Mesodermal cell (in vitro differentiated cells): ENCODE data around the gene MYRF.

Experiments used
- H3K27ac ChIP-seq: 2 replicates; pipeline ENCODE4 v1.7.0; 2013; ENCODE audit warnings: mild to moderate bottlenecking, low read depth, low read length, moderate library complexity; ENCODE audit not compliant: severe bottlenecking
- H3K36me3 ChIP-seq: 2 replicates; pipeline ENCODE4 v1.7.1; 2013; ENCODE audit warnings: mild to moderate bottlenecking, low read length, moderate library complexity; ENCODE audit not compliant: control insufficient read depth, insufficient read depth
- H3K4me1 ChIP-seq: one replicate; pipeline ENCODE4 v1.7.1; 2013; ENCODE audit warnings: mild to moderate bottlenecking, low read length; ENCODE audit not compliant: insufficient read depth, control insufficient read depth, poor library complexity, severe bottlenecking
- H3K4me3 ChIP-seq: 2 replicates; pipeline ENCODE4 v1.7.0; 2013; ENCODE audit warnings: low read length, control low read depth, mild to moderate bottlenecking; ENCODE audit not compliant: insufficient read depth, poor library complexity, severe bottlenecking; ENCODE audit errors: extremely low read depth
- H3K9me3 ChIP-seq: 2 replicates; pipeline ENCODE4 v1.7.1; 2013; ENCODE audit warnings: mild to moderate bottlenecking, low read length, moderate library complexity; ENCODE audit not compliant: control insufficient read depth
- WGBS, 2 experiments: methylation state at CpG; one replicate each; pipeline ENCODE4 v1.1.5; 2013; ENCODE audit warnings: missing lambda C conversion rate in 2 of 2; ENCODE audit not compliant: insufficient coverage in 2 of 2; 5-methylcytosine and 5-hydroxymethylcytosine counted together

MYRF gene

DNA sequence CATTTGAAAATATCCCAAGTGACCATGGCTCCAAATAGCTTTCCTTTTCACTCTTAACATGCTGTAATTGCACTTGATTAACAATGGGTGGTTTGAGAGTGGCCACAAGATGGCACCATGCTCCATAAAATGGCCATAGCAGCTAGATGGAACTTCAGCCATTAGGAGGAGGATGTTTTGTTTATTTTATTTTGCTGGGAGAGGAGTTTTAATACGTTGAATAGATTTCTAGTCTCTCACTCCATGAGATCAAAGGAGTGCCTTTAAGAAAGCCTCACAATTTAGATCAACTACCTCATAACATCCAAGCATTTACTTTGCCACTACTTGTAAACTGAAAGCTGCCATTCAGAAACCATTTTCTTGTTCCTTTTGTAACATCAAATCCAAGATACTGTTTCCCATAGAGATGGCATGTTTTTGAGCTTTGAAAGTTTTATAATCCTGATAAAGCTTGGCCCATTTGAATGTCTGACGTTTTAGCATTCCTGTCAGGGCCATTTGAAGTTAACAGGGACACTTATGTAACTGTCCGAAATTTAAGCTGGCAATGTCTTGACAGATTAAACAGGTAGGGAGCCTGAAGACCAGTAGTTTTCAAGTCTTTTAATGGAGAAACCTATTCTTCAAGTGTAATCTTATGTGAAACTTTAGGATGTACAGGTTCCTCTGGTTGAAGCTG lies 45.0 kb downstream of the MYRF start:
- H3K36me3 ChIP-seq = peaks cover 68% of the 10 kb centered on the region
- WGBS, 2 experiments = 83 to 87% methylated on average over 2 of the region's 3 CpGs

DNA sequence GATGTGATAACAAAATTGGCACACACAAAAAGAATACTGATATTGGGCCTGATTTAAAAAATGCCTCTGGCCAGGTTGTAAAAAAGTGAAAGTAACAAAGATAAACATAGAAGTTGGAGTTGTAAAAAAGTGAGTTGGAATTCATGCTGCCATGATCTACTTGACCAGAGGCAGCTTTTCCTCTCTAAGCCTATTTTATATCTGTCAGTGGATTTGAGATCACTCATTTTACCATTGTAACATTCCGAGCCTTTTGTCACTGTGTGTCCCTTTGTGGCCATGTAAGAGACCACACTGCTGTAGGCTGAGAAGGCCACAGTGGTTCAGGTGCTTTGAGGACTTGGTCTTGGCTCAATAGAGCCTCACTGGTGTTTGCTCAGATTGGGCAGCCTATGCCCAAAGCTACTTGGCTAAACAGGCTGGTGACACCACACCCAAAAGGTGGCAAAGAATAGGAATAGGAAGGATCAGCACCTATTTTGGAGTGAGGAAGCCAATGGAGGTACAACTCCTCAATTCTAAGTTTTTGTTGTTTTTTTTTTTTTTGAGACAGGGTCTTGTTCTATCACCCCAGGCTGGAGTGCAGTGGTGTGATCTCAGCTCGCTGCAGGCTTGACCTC lies 47.3 kb downstream of the MYRF start:
- 92 to 100% methylated on average over 1 to 2 of the region's 2 CpGs for WGBS, 2 experiments
- no peak overlapping the region for H3K4me3 ChIP-seq
- H3K36me3 ChIP-seq = peaks cover 85% of the 10 kb centered on the region
- no peak overlapping the region for H3K27ac ChIP-seq
- no peaks in the 10 kb centered on the region for H3K9me3 ChIP-seq
- peaks cover 8% of the 10 kb centered on the region for H3K4me1 ChIP-seq

More for the DNA sequence above, 45.0 kb downstream of the MYRF start:
- no peak overlapping the region for H3K4me3 ChIP-seq
- H3K9me3 ChIP-seq = no peaks in the 10 kb centered on the region
- H3K4me1 ChIP-seq = peaks cover 3% of the 10 kb centered on the region
- H3K27ac ChIP-seq = peak overlapping the region; percentile 41

DNA sequence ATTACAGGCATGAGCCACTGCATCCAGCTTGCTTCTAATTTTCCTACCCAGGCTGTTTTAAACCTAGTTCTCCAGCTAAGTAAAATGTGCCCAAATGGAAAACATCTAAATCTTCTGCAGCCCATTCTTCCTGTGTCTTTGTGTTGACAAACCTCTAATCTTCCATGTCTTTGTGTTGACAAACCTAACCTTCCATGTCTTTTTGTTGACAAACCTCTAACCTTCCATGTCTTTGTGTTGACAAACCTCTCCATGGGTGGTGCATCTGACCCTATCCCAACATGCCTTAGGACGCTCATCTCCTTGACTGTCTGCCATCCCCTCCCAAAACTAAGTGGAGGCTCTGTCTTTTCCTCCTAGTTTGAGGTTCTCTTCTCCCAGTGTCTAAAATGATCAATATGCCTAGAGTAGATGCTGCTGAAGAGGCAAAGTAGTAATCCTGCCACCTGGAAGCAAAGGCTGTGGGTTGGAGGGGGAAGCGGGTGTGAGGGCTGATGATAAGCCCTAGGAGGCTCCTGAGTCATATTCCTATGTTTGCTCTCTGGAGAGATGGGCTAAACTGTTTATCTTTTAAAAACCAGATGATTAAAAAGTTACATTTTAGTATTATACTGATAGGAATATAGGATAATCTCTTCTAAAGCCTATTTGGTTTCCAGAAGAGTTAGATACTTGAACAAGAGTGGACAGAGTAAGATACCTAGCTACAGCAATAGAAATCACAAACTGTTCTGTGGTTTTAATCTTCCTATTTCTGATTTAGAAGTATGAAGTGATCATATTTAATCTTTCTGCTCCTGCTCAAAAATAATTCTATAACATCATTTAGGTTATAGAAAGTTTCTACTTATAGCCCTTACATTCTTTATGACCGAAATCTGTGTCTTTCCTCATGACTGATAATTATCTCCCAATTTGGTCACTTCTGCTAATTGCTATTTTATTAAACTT lies 48.2 kb downstream of the MYRF start:
- H3K36me3 ChIP-seq = peaks cover 87% of the 10 kb centered on the region
- no peak overlapping the region for H3K27ac ChIP-seq
- 88 to 100% methylated on average over 1 to 2 of the region's 3 CpGs for WGBS, 2 experiments

DNA sequence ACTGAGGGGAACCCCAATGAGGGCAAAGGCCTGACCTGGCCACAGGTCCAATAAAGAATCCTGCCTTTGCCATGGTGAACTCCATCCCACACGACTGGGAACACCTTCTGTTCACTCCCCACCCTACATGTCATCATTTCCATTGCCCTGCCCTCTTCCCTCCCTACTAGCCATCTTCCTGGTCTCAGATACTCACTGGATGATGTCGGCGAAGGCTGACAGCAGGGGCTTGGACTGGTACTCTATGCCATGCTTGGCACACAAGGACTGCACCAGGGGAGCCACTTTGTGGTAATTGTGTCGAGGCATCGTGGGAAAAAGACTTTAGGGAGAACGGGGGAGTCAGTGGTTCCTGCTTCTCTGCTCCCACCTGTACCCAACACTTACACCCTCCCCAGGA lies 50.2 kb downstream of the MYRF start:
- 83 to 98% methylated on average over 1 to 5 of the region's 6 CpGs for WGBS, 2 experiments
- Histone ChIP-seq H3K36me3 (peaks cover 93% of the 10 kb centered on the region), H3K9me3 (no peaks in the 10 kb centered on the region), H3K4me3 (no peak overlapping the region), H3K4me1 (peaks cover 8% of the 10 kb centered on the region), H3K27ac (no peak overlapping the region)

More for the DNA sequence above, 48.2 kb downstream of the MYRF start:
- H3K9me3 ChIP-seq = no peaks in the 10 kb centered on the region
- no peak overlapping the region for H3K4me3 ChIP-seq
- H3K4me1 ChIP-seq = peaks cover 8% of the 10 kb centered on the region

DNA sequence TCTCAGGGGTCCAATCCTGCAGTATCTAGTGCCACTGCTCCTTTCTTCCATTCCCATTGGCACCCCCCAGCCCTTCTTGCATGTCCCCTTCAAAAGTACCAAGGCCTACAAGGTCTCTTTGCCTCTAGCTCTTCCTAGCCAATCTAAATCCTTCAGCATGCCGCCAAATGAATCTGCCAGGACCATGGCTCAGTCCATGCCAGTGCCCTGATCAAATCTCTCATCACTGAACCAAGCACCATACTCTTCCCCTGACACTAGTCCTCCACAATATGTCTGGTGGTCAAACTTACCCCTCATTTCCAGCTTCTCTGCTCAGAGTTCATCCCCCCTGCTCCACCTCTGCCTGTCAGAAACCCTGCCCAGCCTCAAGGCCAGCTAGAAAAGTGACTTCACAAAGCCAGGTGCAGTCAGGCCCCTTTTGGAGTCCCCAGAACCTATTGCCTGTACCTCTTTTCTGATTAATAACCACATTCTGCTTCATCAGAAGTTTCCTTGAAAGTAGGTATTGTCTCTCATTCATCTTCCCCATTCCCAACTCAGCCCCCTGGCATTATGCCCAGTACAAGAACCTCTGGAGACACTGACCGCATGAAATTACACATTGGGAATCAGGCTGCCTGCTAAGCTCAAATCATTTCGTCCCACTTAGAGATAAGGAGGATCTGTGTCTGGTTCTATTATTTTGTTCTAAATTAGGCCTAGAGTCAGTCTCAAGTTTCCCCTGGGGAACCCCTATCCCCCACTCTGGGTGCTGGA lies 51.6 kb downstream of the MYRF start:
- 83 to 100% methylated on average over 1 to 3 of the region's 3 CpGs for WGBS, 2 experiments
- Histone ChIP-seq H3K9me3 (no peaks in the 10 kb centered on the region), H3K4me1 (peaks cover 8% of the 10 kb centered on the region), H3K36me3 (peaks cover 97% of the 10 kb centered on the region), H3K27ac (no peak overlapping the region), H3K4me3 (no peak overlapping the region)

DNA sequence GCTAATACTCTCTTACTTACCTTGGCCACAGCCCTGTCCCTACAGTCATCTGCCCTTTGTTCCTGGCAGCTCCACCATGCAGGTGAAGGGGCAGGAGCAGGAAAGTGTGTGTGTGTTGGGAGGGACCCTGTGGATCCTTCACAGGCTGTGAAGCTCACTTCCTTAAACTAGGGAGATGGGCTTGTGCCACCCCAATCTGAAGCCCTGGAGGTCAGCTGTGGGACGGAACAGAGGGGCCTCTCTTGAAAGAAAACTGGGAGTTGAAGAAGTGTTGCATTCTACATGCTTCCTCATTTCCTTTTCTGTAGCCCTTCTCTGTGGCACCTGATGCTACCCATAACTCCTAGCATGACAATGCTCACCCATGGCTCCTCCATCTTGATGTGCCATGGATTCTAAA lies 52.7 kb downstream of the MYRF start:
- Histone ChIP-seq H3K36me3 (peaks cover 97% of the 10 kb centered on the region), H3K4me1 (peaks cover 8% of the 10 kb centered on the region)
- 100% methylated on average over 1 of the region's 1 CpG; no CpG with 5 or more reads in 1 of the 2 experiments for WGBS, 2 experiments

DNA sequence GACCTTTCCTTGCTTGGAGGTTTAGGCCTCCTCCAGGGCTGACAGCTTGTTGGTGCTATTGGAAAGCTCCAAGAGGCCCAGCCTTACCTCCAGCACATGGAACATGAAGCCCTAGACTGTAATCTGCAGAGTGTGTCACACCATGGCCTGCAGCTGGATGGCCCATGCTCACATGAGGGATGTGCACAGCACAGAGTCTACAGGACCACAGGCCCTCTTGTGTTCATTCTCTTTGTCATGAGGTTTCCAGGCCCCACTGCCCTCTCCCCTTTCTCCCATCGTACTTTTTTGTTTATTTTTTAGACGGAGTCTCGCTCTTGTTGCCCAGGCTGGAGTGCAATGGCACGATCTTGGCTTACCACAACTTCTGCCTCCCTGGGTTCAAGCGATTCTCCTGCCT lies 54.3 kb downstream of the MYRF start:
- no peak overlapping the region for H3K4me3 ChIP-seq
- WGBS, 2 experiments = 94 to 100% methylated on average over 2 to 4 of the region's 5 CpGs
- H3K27ac ChIP-seq = no peak overlapping the region
- H3K4me1 ChIP-seq = peaks cover 8% of the 10 kb centered on the region
- H3K9me3 ChIP-seq = no peaks in the 10 kb centered on the region
- H3K36me3 ChIP-seq = peaks cover 99% of the 10 kb centered on the region

More for the DNA sequence above, 52.7 kb downstream of the MYRF start:
- no peak overlapping the region for H3K4me3 ChIP-seq
- H3K9me3 ChIP-seq = no peaks in the 10 kb centered on the region
- H3K27ac ChIP-seq = no peak overlapping the region

DNA sequence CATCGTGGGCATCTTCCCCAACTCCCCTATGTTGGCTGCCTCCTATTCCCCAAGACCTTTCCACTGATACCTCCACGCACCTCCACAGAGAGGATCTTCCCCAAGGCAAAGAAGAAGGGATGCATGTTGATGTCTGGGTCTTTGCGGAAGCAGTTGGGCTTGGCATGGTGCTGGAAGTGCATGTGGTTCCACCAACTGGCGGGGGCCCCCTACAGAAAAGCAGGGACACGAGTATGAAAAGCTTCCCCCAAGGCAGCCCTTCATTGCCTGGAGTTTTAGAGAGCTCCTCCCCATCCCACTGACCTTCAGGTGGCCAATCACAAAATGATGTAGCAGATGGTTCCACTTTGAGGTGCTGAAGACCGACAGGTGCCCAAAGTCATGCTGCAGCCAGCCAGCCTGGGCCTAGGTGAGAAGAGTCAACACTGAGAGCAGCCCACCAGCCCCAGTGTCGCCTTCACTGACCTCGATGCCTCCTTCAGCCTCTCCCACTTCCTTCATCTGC lies 58.3 kb downstream of the MYRF start:
- WGBS, 2 experiments = 93 to 98% methylated on average over 4 to 7 of the region's 8 CpGs
- H3K4me1 ChIP-seq = peaks cover 5% of the 10 kb centered on the region
- no peaks in the 10 kb centered on the region for H3K9me3 ChIP-seq
- no peak overlapping the region for H3K27ac ChIP-seq
- no peak overlapping the region for H3K4me3 ChIP-seq
- H3K36me3 ChIP-seq = peaks cover 89% of the 10 kb centered on the region

DNA sequence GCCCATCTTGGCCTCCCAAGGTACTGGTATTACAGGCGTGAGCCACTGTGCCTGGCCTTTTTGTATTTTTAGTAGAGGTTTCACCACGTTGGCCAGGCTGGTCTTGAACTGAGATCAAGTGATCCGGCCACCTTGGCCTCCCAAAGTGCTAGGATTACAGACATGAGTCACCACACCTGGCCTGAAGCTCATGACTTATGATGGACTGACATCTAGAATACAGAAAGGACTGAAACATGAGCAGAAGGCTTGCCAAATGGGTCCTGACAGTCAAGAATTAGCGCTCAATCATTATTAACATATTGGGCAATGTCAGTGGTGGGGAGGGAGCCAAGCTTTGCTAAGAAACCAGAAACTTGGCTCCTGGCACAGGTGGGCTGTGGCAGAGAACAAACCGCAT lies 59.4 kb downstream of the MYRF start:
- Histone ChIP-seq H3K4me3 (no peak overlapping the region), H3K4me1 (peaks cover 5% of the 10 kb centered on the region), H3K36me3 (peaks cover 79% of the 10 kb centered on the region), H3K27ac (no peak overlapping the region), H3K9me3 (no peaks in the 10 kb centered on the region)
- 86 to 100% methylated on average over 4 to 5 of the region's 5 CpGs for WGBS, 2 experiments
